Measurements from ENCODE around the gene RETNLB.

- TF ChIP-seq, protein P1, sequence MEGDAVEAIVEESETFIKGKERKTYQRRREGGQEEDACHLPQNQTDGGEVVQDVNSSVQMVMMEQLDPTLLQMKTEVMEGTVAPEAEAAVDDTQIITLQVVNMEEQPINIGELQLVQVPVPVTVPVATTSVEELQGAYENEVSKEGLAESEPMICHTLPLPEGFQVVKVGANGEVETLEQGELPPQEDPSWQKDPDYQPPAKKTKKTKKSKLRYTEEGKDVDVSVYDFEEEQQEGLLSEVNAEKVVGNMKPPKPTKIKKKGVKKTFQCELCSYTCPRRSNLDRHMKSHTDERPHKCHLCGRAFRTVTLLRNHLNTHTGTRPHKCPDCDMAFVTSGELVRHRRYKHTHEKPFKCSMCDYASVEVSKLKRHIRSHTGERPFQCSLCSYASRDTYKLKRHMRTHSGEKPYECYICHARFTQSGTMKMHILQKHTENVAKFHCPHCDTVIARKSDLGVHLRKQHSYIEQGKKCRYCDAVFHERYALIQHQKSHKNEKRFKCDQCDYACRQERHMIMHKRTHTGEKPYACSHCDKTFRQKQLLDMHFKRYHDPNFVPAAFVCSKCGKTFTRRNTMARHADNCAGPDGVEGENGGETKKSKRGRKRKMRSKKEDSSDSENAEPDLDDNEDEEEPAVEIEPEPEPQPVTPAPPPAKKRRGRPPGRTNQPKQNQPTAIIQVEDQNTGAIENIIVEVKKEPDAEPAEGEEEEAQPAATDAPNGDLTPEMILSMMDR (IDR thresholded peaks at IDR 0.05; ENCODE audit: low read depth, low read length) = no peak
- TF ChIP-seq POLR2A (IDR thresholded peaks at IDR 0.05; ENCODE audit: extremely low read depth, insufficient read length) = no peak
- TF ChIP-seq, protein P2, sequence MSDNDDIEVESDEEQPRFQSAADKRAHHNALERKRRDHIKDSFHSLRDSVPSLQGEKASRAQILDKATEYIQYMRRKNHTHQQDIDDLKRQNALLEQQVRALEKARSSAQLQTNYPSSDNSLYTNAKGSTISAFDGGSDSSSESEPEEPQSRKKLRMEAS (IDR thresholded peaks at IDR 0.05; ENCODE audit: low read depth, low read length) = no peak
These were observed 22.3 kb upstream of the RETNLB start for GRCh38 chr3:108779496-108779895.

All from NB4 (cell line).